ENCODE measurements around the gene GPR85. TPM values are rescaled to one million over a fixed set of nuclear protein-coding genes. Genes with fewer than 3 reads are reported as not detected.
A peak's percentile ranks its signal among the peaks of the same experiment; 100 is the strongest.
"Not testable (repeated sequence)": the region's sequence is repeated elsewhere in the genome, so short reads cannot be mapped to it uniquely, and the experiment has no call there.

The GPR85 gene
- total RNA-seq, 4 donors from 2014 or later = 0.16 to 0.27 TPM; not detected in 2

DNA sequence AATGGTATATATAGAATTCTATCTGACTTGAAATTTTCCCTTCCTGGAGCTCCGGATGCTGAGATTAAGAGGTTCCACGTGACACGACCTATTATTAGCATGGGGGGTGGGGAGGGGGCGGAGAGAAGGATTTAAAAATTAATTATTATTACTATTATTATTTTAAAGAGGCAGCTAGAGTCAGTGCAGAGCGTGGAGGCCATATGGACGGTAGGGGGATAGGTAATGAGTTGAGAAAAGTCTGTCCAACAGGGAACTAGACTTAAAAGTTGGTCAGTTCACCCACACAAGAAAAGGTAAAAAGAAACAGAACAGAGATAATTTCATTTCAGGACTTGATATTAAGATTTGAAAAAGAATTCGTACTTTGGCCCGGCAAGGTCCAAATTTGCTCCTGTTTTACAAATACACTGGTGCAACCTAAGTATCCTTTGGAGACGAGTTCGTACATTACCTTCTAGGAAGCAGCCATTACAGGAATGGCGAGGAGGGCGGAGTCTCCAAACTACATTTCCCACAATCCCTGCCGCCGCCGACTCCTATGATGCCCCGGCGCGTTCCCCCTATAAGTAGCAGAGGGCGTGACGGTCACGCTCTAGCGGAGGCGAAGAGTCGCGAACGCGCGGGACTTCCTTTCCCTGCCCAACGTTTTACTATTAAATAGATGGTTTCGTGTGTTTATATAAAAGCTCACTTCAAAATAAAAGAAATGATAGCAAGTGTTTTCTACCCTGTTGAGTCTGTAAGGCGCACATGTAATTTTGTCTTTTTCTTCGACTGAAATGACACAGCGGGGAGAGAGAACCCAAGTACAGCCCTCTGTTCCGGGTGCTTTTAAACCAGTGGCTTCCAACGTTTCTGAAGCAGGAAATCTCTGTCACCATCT lies 31.7 kb upstream of the GPR85 start, which contains the start of gene SMIM30:
Gene SMIM30 (minus strand): TSS at position 481 of the 886 bp plus-strand sequence. CDS start 976 bp downstream, outside the sequence.
- TF ChIP-seq POLR2A (IDR thresholded peaks at IDR 0.05) (peak; percentile 65), POLR2AphosphoS5 (IDR thresholded peaks at IDR 0.05) (peak in 2 of 3 donors; percentile 91 to 92), EP300 (IDR thresholded peaks at IDR 0.05; ENCODE audit: low read depth) (no peak)
- Histone ChIP-seq H3K4me3 (peak within 1 kb of the TSS; percentile 46 to 65 (median 47)), H3K27ac (peak within 1 kb of the TSS; percentile 47 to 71 (median 64)), H3K27me3 (no peaks in the 10 kb centered on the region), H3K4me1 (peaks cover 0 to 12% (median 4%) of the 10 kb centered on the region in 4 donors), H3K36me3 (no peaks in the 10 kb centered on the region), H3K9me3 (no peaks in the 10 kb centered on the region)
- WGBS, 2 donors (ENCODE audit: low coverage in 1 of 2) = 0% methylated on average over 15 to 35 of the region's 35 CpGs
- DNase-seq = peak; percentile 93
- intact Hi-C loops (cut with DNase I; ENCODE audit: low total_unique reads) (loop anchor here (10.0 kb wide), 1 partner anchor 1554 kb away; the partner anchor contains the start of gene IMMP2L), in situ Hi-C loops (cut with MboI; ENCODE audit: low pct_ligation_motif_present in 1 of 4, low pct_unique_long_range_greater_than_20kb in 1 of 4, low sequenced_read_pairs in 3 of 4) (no loop called here)

DNA sequence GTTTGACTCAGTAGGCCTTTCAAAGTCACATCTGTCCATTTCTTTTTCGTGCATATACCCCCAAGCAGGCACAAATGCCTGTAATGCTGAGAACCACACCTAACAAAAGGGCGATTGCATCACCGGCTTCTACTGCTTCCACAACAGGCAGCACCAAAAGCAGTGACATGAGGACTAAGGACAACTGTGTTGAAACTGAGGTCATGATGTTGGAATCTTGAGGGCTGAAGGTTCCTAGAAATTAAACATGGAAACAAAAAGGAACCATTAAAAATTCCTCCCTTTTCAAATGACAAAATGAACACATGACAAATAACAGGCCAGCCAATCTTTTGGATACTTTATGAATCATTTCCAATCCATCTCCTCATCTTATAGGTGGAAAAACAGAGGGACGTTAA lies 30.7 kb upstream of the GPR85 start:
- in situ Hi-C loops (cut with MboI; ENCODE audit: low pct_ligation_motif_present in 1 of 4, low pct_unique_long_range_greater_than_20kb in 1 of 4, low sequenced_read_pairs in 3 of 4); H3K36me3 ChIP-seq; DNase-seq; H3K9me3 ChIP-seq; H3K27me3 ChIP-seq: not testable (repeated sequence)
- Histone ChIP-seq H3K27ac (peak overlapping the region in 1 of 4 donors; percentile 71), H3K4me1 (peaks cover 0 to 12% (median 4%) of the 10 kb centered on the region in 4 donors), H3K4me3 (peak overlapping the region in 1 of 4 donors; percentile 65)
- intact Hi-C loops (cut with DNase I; ENCODE audit: low total_unique reads) = loop anchor here (10.0 kb wide), 1 partner anchor 1553 kb away; the partner anchor contains the start of gene IMMP2L
- WGBS, 2 donors (ENCODE audit: low coverage in 1 of 2) = 75 to 84% methylated on average over 2 to 4 of the region's 4 CpGs

DNA sequence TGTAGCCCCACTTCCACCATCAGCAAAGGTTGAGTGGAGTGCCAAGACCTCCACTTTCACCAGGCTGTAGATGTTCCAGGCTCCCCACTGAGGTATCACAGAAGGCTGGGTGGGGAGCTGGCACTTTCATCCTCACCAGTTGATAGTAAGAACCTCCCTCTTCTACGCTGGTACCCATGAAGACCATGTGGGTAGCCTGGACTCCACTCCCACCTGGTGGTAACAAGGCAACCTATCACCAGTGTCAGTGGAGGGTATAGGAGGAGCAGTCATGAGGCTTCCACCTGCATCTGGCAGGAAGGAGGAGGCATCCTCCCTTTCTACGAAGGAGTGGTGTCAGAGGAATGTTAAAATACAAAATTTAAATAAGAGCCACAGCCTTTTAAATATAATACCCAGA lies 27.3 kb upstream of the GPR85 start:
- DNase-seq = no peak
- in situ Hi-C loops (cut with MboI; ENCODE audit: low pct_ligation_motif_present in 1 of 4, low pct_unique_long_range_greater_than_20kb in 1 of 4, low sequenced_read_pairs in 3 of 4) (no loop called here), intact Hi-C loops (cut with DNase I; ENCODE audit: low total_unique reads) (loop anchor here (10.0 kb wide), 1 partner anchor 1549 kb away; the partner anchor contains the start of gene IMMP2L)
- H3K27me3 ChIP-seq = no peaks in the 10 kb centered on the region
- no peaks in the 10 kb centered on the region for H3K36me3 ChIP-seq
- H3K4me3 ChIP-seq = no peak overlapping the region
- TF ChIP-seq, protein P1, sequence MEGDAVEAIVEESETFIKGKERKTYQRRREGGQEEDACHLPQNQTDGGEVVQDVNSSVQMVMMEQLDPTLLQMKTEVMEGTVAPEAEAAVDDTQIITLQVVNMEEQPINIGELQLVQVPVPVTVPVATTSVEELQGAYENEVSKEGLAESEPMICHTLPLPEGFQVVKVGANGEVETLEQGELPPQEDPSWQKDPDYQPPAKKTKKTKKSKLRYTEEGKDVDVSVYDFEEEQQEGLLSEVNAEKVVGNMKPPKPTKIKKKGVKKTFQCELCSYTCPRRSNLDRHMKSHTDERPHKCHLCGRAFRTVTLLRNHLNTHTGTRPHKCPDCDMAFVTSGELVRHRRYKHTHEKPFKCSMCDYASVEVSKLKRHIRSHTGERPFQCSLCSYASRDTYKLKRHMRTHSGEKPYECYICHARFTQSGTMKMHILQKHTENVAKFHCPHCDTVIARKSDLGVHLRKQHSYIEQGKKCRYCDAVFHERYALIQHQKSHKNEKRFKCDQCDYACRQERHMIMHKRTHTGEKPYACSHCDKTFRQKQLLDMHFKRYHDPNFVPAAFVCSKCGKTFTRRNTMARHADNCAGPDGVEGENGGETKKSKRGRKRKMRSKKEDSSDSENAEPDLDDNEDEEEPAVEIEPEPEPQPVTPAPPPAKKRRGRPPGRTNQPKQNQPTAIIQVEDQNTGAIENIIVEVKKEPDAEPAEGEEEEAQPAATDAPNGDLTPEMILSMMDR (IDR thresholded peaks at IDR 0.05) = no peak
- TF ChIP-seq POLR2A (IDR thresholded peaks at IDR 0.05) (no peak), POLR2AphosphoS5 (IDR thresholded peaks at IDR 0.05) (no peak), EP300 (IDR thresholded peaks at IDR 0.05; ENCODE audit: low read depth) (no peak)
- H3K4me1 ChIP-seq = peaks cover 0 to 10% (median 2%) of the 10 kb centered on the region in 4 donors
- WGBS, 2 donors (ENCODE audit: low coverage in 1 of 2) = 60 to 71% methylated on average over 1 to 2 of the region's 2 CpGs
- no peak overlapping the region for H3K27ac ChIP-seq
- H3K9me3 ChIP-seq = no peaks in the 10 kb centered on the region

DNA sequence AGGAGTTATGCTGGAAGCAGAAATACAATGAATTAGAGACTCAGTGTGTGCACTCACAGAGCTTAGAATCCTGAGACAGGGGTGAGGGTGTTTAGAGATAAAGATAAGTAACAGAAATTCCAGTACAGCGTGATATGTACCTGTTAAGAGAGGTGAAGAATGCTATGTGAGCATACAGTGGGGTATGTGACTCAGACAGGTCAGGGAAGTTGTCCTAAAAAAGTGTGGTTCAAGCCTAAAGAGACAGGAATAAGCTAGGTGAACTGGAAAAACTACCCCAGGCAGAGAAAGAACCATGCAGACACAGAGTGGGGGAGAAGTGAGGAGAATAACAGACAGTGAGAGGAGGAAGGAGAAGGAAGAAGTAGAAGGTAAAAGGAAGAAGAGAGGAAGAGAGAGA lies 23.1 kb upstream of the GPR85 start:
- Histone ChIP-seq H3K27me3 (no peaks in the 10 kb centered on the region), H3K4me3 (no peak overlapping the region), H3K36me3 (no peaks in the 10 kb centered on the region), H3K4me1 (no peaks in the 10 kb centered on the region), H3K27ac (no peak overlapping the region), H3K9me3 (no peaks in the 10 kb centered on the region)
- TF ChIP-seq POLR2A (IDR thresholded peaks at IDR 0.05) (no peak), POLR2AphosphoS5 (IDR thresholded peaks at IDR 0.05) (no peak), EP300 (IDR thresholded peaks at IDR 0.05; ENCODE audit: low read depth) (no peak)
- TF ChIP-seq, protein P1 (IDR thresholded peaks at IDR 0.05) = no peak
- DNase-seq = no peak
- in situ Hi-C loops (cut with MboI; ENCODE audit: low pct_ligation_motif_present in 1 of 4, low pct_unique_long_range_greater_than_20kb in 1 of 4, low sequenced_read_pairs in 3 of 4) = no loop called here
- intact Hi-C loops (cut with DNase I; ENCODE audit: low total_unique reads) = loop anchor here (10.0 kb wide), 1 partner anchor 1545 kb away; the partner anchor contains the start of gene IMMP2L
- WGBS, 2 donors (ENCODE audit: low coverage in 1 of 2) = 29 to 90% methylated on average over 1 of the region's 1 CpG

- H3K4me3 ChIP-seq = no peak overlapping the region
- no peak overlapping the region for H3K27ac ChIP-seq
- no peaks in the 10 kb centered on the region for H3K9me3 ChIP-seq
- TF ChIP-seq, protein P1 (IDR thresholded peaks at IDR 0.05) = no peak
- TF ChIP-seq POLR2A (IDR thresholded peaks at IDR 0.05) = no peak
- DNase-seq = no peak
- intact Hi-C loops (cut with DNase I; ENCODE audit: low total_unique reads) = no loop called here
- WGBS, 2 donors (ENCODE audit: low coverage in 1 of 2) = 69% methylated on average over 4 to 5 of the region's 5 CpGs
- in situ Hi-C loops (cut with MboI; ENCODE audit: low pct_ligation_motif_present in 1 of 4, low pct_unique_long_range_greater_than_20kb in 1 of 4, low sequenced_read_pairs in 3 of 4) = no loop called here
- no peaks in the 10 kb centered on the region for H3K36me3 ChIP-seq
- H3K27me3 ChIP-seq = no peaks in the 10 kb centered on the region
- no peaks in the 10 kb centered on the region for H3K4me1 ChIP-seq
Observed at GRCh38 chr7:113100121-113100603, 13.5 kb upstream of the GPR85 start.

All from transverse colon (tissue), 4 donors.